ENCODE measurements around the gene MAS1.
"Not testable (repeated sequence)": the region's sequence is repeated elsewhere in the genome, so short reads cannot be mapped to it uniquely, and the experiment has no call there.

MAS1 gene

DNA sequence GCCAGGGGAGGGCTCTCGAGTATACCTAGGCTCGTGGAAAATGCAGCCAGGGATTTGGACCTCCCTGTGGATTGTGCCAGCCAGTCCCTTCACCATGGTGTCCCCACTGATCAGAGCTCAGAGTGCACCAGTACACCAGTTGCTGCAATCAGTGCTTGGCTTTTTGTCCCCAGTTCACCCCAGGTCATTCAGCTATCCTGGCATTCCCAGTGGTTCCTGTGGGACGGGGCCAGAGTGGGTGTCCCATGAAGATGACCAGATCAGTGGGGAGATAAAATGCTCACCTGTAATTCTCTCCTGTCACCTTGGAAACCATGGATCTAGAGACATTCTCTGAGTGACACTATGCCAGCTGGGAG, 23.8 kb downstream of the MAS1 start:
- DNase-seq (ENCODE audit: insufficient read length, low spot score) (no peak), FAIRE-seq (no peak)
- TF ChIP-seq, protein P1, sequence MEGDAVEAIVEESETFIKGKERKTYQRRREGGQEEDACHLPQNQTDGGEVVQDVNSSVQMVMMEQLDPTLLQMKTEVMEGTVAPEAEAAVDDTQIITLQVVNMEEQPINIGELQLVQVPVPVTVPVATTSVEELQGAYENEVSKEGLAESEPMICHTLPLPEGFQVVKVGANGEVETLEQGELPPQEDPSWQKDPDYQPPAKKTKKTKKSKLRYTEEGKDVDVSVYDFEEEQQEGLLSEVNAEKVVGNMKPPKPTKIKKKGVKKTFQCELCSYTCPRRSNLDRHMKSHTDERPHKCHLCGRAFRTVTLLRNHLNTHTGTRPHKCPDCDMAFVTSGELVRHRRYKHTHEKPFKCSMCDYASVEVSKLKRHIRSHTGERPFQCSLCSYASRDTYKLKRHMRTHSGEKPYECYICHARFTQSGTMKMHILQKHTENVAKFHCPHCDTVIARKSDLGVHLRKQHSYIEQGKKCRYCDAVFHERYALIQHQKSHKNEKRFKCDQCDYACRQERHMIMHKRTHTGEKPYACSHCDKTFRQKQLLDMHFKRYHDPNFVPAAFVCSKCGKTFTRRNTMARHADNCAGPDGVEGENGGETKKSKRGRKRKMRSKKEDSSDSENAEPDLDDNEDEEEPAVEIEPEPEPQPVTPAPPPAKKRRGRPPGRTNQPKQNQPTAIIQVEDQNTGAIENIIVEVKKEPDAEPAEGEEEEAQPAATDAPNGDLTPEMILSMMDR (IDR thresholded peaks at IDR 0.05; ENCODE audit: insufficient read depth, missing control alignments), result no peak

DNA sequence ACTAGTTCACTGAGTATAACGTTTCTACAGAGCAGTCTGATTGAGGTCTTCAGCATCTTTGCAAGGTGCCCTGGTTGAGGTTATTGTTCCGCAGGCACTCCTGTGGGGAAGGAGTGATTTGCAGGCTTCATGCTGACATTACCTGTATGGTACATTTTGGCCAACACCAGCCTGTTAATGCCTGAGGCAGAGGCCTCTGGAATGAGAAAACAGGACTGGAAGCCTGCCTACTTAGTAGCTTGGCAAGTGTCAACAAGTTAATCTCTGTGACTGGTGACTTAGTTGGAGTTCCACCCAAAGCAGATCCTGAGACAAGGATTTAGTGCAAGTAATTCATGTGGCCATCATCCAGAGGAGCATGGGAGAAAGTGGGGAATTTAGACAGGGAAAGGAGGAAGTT, 24.6 kb downstream of the MAS1 start:
- FAIRE-seq (no peak), DNase-seq (ENCODE audit: insufficient read length, low spot score) (no peak)
- TF ChIP-seq, protein P1 (IDR thresholded peaks at IDR 0.05; ENCODE audit: insufficient read depth, missing control alignments), result no peak

DNA sequence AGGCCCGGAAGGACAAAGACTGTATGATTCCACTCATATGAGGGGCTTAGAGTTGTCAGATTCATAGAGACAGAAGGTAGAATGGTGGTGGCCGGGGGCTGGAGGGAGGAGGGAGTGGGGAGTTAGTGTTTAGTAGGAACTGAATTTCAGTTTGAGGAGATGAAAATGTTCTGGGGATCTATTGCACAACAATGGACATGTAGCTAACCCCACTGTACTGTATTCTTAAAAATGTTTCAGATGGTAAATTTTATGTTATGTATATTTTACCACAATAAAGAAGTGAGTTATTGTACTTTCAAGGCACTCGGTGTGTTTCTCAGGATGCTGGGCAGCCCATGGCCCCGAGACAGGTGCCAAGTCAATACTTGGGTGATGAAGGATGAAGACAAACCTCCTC, 25.4 kb downstream of the MAS1 start:
- DNase-seq (ENCODE audit: insufficient read length, low spot score) (no peak), FAIRE-seq (no peak)
- TF ChIP-seq, protein P1 (IDR thresholded peaks at IDR 0.05; ENCODE audit: insufficient read depth, missing control alignments), result no peak

DNA sequence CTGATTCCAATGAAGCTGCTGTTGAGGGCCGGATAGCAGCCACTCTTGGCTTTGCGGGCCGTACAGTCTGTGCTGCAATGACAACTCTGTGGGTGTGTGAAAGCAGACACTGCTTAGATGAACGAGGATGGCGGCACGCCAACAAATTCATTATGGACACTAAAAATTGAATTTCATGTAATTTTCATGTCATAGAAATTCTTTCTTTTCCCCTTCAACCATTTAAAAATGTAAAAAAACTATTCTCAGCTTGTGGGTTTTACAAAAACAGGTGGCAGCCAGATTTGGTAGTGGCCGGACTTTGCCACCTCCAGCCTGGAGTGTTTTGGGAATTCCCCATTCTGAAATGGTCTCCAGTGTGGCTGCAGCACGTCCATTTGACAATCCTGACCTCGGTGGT, 26.0 kb downstream of the MAS1 start:
- DNase-seq (ENCODE audit: insufficient read length, low spot score), result no peak
- TF ChIP-seq, protein P1 (IDR thresholded peaks at IDR 0.05; ENCODE audit: insufficient read depth, missing control alignments), result no peak
- FAIRE-seq, result no peak

DNA sequence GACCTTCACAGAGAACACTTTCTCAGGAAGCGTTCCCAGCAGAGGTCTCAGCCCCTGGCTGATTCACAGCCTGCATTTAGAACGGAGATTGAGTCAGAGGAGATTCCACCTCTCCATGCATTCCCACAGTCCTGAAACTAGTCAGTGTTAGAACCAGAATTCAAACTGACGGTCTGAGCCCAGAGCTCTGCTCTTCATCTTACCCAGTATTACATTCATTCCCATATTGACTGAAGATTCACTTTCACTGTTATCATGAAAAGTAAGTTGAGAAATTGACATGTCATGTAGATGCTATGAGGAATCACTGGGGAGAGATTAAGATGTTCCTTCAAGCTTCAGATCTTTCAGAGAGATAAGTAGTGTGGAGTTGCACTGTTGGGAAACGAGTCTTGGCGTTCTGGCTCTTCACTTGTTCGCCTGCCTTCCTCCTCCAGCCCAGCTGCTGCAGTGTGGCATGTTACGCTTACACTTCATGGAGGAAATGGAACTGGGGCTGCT, 28.3 kb downstream of the MAS1 start:
- no peak for FAIRE-seq
- no peak for DNase-seq (ENCODE audit: insufficient read length, low spot score)

DNA sequence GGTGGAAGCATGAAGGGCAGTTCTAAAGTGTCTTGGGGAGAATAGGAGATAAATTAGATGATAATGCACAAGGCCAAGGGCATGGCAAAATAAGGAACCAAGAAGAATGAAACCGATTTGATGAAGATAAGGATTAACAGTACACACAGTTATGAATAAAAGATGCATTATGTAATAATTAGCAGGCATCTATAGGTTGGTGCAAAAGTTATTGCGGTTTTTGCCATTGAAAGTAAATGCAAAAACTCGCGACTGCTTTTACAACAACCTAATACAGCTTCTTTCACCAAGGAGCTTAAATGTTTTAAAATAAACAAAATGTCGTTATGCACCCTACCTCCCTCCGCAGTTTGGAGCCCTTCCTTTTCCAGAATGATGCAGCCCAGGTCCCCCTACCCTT, 29.0 kb downstream of the MAS1 start:
- FAIRE-seq (no peak), DNase-seq (ENCODE audit: insufficient read length, low spot score) (no peak)
- TF ChIP-seq, protein P1 (IDR thresholded peaks at IDR 0.05; ENCODE audit: insufficient read depth, missing control alignments), result no peak

More for the DNA sequence above, 28.3 kb downstream of the MAS1 start:
- TF ChIP-seq, protein P1 (IDR thresholded peaks at IDR 0.05; ENCODE audit: insufficient read depth, missing control alignments), result no peak

DNA sequence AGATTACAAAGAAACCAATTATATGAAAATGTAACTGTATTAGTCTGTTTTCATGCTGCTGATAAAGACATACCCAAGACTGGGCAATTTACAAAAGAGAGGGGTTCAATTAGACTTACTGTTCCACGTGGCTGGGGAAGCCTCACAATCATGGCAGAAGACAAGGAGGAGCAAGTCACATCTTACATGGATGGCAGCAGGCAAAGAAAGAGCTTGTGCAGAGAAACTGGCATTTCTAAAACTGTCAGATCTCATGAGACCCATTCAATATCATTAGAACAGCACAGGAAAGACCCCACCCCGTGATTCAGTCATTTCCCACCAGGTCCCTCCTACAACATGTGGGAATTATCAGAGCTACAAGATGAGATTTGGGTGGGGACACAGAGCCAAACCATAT, 33.4 kb downstream of the MAS1 start:
- not testable (repeated sequence) for FAIRE-seq

More for the DNA sequence above, 33.4 kb downstream of the MAS1 start:
- not testable (repeated sequence) for DNase-seq (ENCODE audit: insufficient read length, low spot score)
